Thoracic aorta (tissue), 2 donors: ENCODE data around the gene GGTLC2. TPM values are rescaled to one million over a fixed set of nuclear protein-coding genes. Genes with fewer than 3 reads are reported as not detected.
A peak's percentile ranks its signal among the peaks of the same experiment; 100 is the strongest.

Experiments
- ATAC-seq: fragments of 150-250 bp; one replicate; pipeline ENCODE4 v1.8.0; 2017; ENCODE audit warnings: low read depth; ENCODE audit not compliant: insufficient number of reproducible peaks, low FRiP score
- DNase-seq: peaks from one replicate; pipeline ENCODE4 v3.0.0-alpha.2; 2020; ENCODE audit warnings: low spot score
- H3K27ac ChIP-seq, 2 donors: fragments of 200-600 bp; sonication (generic); 1 replicate in 1 of 2; 2 replicates in 1 of 2; pipeline ENCODE4 v1.5.1; 2016; ENCODE audit warnings: mild to moderate bottlenecking in 2 of 2, moderate library complexity in 2 of 2
- H3K27me3 ChIP-seq: fragments of 200-600 bp; sonication (generic); replicated peaks from 2 replicates; pipeline ENCODE4 v1.6.0; 2016; ENCODE audit warnings: mild to moderate bottlenecking; ENCODE audit not compliant: insufficient read depth
- H3K36me3 ChIP-seq: fragments of 200-600 bp; sonication (generic); one replicate; pipeline ENCODE4 v1.5.1; 2016
- H3K4me1 ChIP-seq, 2 donors: fragments of 200-600 bp; sonication (generic); 1 replicate in 1 of 2; 2 replicates in 1 of 2; pipeline versions ENCODE4 v1.5.1 to v1.6.0; 2016; ENCODE audit warnings: low read depth in 2 of 2, mild to moderate bottlenecking in 1 of 2; ENCODE audit not compliant: control insufficient read depth in 1 of 2
- H3K4me3 ChIP-seq: fragments of 200-600 bp; sonication (generic); 2 replicates; pipeline ENCODE4 v1.5.1; 2016; ENCODE audit warnings: mild to moderate bottlenecking
- H3K9me3 ChIP-seq: fragments of 200-600 bp; sonication (generic); 2 replicates; pipeline ENCODE4 v1.5.1; 2016
- total RNA-seq, 2 donors: library from RNA; depleted of rRNA; stranded (reverse); fragments of >200 nt; gene quantifications; one replicate each; pipeline versions ENCODE4 v1.1.0 to v1.2.3, GENCODE V29; 2016
- TF ChIP-seq, protein P1 (sequence below): fragments of 200-600 bp; sonication (generic); IDR thresholded peaks from one replicate; pipeline ENCODE4 v1.5.1; 2019; ENCODE audit warnings: antibody characterized with exemption

GGTLC2 gene
- total RNA-seq, 2 donors from 2014 or later: not detected

DNA sequence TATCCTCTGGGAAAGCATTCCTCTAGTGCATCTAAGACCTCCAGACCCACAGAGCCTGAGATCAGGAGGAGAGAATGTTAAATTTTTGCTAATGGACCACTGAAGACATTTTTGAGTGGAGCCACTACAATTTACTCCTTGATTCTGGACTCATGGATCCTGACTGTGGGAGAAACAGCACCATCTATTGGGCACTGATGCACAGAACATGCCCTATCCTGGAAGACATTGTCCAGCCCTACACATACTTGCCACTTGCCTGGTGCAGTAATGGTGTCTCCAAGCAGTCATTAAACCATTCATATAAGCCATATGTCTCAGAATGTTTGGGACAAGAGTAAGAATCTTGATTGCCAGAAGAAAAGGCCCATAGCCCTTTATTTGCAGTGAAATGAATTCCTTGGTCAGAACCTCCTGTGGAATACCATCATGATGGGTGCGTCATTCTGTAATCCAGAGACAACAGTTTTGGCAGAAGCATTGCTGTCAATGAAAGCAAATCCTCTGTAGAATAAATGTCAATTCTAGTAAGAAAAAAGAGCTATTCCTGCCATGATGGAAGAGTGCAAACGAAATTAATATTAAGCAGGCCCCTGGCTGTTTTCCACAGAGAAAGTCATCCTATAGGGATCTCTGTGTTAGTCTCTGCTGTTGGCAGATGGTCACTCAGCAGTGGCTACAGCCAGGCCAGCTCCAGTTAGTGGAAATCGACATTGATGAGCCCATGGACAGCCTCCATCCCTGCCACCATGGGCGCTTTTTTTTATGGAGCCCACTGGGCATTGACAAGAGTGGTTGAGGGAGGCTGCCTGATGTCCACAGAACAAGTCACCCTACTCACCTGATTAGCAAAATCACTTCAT lies 43.5 kb downstream of the GGTLC2 start:
- no peaks in the 10 kb centered on the region for H3K9me3 ChIP-seq
- ATAC-seq (no peak), DNase-seq (no peak)
- no peak overlapping the region for H3K27ac ChIP-seq
- TF ChIP-seq, protein P1, sequence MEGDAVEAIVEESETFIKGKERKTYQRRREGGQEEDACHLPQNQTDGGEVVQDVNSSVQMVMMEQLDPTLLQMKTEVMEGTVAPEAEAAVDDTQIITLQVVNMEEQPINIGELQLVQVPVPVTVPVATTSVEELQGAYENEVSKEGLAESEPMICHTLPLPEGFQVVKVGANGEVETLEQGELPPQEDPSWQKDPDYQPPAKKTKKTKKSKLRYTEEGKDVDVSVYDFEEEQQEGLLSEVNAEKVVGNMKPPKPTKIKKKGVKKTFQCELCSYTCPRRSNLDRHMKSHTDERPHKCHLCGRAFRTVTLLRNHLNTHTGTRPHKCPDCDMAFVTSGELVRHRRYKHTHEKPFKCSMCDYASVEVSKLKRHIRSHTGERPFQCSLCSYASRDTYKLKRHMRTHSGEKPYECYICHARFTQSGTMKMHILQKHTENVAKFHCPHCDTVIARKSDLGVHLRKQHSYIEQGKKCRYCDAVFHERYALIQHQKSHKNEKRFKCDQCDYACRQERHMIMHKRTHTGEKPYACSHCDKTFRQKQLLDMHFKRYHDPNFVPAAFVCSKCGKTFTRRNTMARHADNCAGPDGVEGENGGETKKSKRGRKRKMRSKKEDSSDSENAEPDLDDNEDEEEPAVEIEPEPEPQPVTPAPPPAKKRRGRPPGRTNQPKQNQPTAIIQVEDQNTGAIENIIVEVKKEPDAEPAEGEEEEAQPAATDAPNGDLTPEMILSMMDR: peak; percentile 41
- no peak overlapping the region for H3K4me3 ChIP-seq
- no peaks in the 10 kb centered on the region for H3K27me3 ChIP-seq
- H3K4me1 ChIP-seq: no peaks in the 10 kb centered on the region
- no peaks in the 10 kb centered on the region for H3K36me3 ChIP-seq

DNA sequence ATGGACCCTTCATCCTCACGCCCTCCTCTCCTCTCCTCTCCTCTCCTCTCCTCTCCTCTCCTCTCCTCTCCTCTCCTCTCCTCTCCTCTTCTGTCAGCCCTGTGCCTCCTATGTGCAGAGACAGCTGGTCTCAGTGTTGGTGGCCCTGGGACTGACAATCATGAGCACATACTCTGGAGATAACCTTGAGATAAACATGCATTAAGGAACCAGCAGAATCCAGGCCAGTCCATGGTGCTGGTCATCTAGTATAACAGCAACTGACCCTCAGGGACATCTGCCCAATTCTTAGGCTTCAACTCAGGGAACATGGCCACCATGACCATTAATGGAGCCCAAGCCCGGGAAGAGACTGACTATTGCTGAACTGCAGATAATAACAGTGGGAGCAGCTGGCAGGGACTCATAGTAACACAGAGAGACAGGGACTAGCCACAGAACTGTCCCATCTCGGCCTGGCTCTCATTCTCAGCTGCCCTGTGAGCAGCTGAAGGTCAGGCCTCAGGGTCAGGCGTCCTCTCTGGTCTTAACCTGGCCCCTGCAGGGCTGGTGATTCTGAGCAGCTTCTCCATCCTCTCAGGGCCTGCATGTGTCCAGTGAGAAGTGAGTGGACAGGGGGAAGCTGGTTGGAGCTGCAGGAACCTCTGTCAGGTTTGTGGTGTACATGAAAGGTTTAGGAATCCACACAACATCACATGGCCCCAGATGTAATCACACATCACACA lies 45.4 kb downstream of the GGTLC2 start:
- DNase-seq (no peak), ATAC-seq (no peak)
- Histone ChIP-seq H3K36me3 (no peaks in the 10 kb centered on the region), H3K4me3 (no peak overlapping the region), H3K27ac (no peak overlapping the region), H3K4me1 (no peaks in the 10 kb centered on the region), H3K27me3 (no peaks in the 10 kb centered on the region), H3K9me3 (no peaks in the 10 kb centered on the region)
- TF ChIP-seq, protein P1: no peak

DNA sequence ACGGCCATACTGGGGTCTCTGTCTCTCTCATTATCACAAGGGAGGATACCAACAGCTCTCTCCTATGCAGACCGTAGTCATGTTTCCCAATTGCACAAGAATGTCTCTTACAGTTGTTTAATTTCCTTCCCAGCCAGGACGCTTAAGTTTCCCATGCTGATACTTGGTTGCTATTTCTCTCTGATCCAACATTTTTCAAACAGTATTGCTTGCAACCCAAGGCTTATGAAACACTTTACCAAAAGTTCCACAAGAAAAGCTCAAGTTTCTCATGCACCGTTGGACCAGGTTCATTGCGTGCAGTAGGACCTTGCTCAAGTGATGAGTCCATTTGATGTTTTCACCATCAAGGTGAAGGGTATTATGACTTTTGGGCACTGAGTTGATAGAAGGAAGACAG lies 46.6 kb downstream of the GGTLC2 start:
- Histone ChIP-seq H3K9me3 (no peaks in the 10 kb centered on the region), H3K4me1 (no peaks in the 10 kb centered on the region), H3K27me3 (no peaks in the 10 kb centered on the region), H3K27ac (no peak overlapping the region), H3K36me3 (no peaks in the 10 kb centered on the region), H3K4me3 (no peak overlapping the region)
- ATAC-seq (no peak), DNase-seq (no peak)
- TF ChIP-seq, protein P1: no peak

DNA sequence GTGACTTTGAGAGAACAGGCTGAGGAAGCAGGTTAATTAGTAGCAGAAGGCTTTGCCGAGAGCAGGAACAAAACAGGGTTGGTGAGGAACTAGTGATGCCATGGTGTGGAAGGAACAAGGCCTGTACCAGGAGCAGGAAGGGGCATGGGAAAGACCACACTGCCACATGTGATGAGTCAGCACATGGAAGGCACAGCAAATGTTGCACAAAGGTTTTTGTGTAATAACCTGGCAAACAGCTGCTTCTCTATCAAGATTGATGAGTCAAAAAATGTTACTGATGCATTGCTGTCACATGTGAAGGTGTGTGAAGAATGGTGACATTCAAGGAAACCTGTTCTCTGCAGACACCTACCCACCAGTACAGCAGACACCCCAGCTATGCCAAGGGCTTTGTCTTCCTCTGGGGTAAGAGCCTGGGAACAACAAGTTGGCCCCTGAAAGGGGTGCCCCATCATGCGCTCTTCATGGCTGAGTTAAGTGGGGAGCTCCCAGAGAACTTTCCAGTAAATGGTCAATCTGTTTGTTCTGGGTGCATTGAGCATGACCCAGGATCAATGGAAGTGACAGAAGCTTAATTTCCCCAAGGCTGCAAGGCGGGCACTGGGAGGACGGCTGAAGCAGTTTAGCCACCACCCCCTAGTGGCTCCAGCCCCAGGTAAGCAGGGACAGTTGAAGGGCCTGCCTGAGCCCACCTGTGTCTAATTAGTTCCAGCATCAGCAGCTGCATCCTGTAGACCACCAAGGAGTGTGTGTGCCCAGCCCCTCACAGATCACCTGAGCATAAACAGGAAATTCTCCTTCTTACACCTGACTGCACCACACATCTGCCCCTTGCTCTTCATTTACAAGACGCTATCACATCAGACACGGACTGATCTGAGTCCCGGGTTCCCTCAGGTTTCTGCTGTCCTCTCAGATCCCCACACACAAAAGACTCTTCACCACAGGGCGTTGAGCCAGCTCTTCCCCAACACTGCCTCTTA lies 47.6 kb downstream of the GGTLC2 start:
- ATAC-seq (no peak), DNase-seq (no peak)
- Histone ChIP-seq H3K9me3 (no peaks in the 10 kb centered on the region), H3K4me1 (no peaks in the 10 kb centered on the region), H3K36me3 (no peaks in the 10 kb centered on the region), H3K4me3 (no peak overlapping the region), H3K27me3 (no peaks in the 10 kb centered on the region), H3K27ac (no peak overlapping the region)
- TF ChIP-seq, protein P1: no peak
